Liver (tissue), 9 donors: ENCODE measurements around the gene IQCF6. TPM values are rescaled to one million over a fixed set of nuclear protein-coding genes. Genes with fewer than 3 reads are reported as not detected.

Source experiments
- DNase-seq: peaks from one replicate; pipeline ENCODE4 v3.0.0-alpha.2; 2017; ENCODE audit warnings: low spot score
- H3K27ac ChIP-seq, 2 donors: one replicate each; pipeline ENCODE4 v1.7.0; 2013; ENCODE audit warnings: inconsistent platforms in 2 of 2, low read length in 2 of 2, control low read depth in 1 of 2, low read depth in 1 of 2, mild to moderate bottlenecking in 1 of 2
- H3K27me3 ChIP-seq, 4 donors: one replicate each; pipeline versions ENCODE4 v1.6.1 to v1.7.0; 2013; ENCODE audit warnings: low read length in 3 of 4, inconsistent platforms in 1 of 4, mild to moderate bottlenecking in 1 of 4, moderate library complexity in 1 of 4; ENCODE audit not compliant: control insufficient read depth in 4 of 4, insufficient read depth in 4 of 4
- H3K36me3 ChIP-seq, 4 donors: one replicate each; pipeline versions ENCODE4 v1.6.1 to v1.7.0; 2013; ENCODE audit warnings: low read length in 3 of 4, mild to moderate bottlenecking in 3 of 4, low read depth in 1 of 4, moderate library complexity in 1 of 4; ENCODE audit not compliant: control insufficient read depth in 4 of 4, insufficient read depth in 3 of 4
- H3K4me1 ChIP-seq, 4 donors: one replicate each; pipeline versions ENCODE4 v1.6.1 to v1.7.0; 2013; ENCODE audit warnings: low read length in 3 of 4, mild to moderate bottlenecking in 3 of 4, moderate library complexity in 1 of 4; ENCODE audit not compliant: control insufficient read depth in 4 of 4, insufficient read depth in 4 of 4
- H3K4me3 ChIP-seq, 3 donors: one replicate each; pipeline versions ENCODE4 v1.6.1 to v1.7.0; 2013; ENCODE audit warnings: low read length in 3 of 3, control low read depth in 1 of 3, low read depth in 1 of 3, mild to moderate bottlenecking in 1 of 3
- H3K9ac ChIP-seq, 2 donors: one replicate each; pipeline ENCODE4 v1.7.0; 2013; ENCODE audit warnings: low read length in 2 of 2, mild to moderate bottlenecking in 2 of 2, moderate library complexity in 2 of 2, control low read depth in 1 of 2, low read depth in 1 of 2
- H3K9me3 ChIP-seq, 4 donors: one replicate each; pipeline versions ENCODE4 v1.6.1 to v1.7.0; 2013; ENCODE audit warnings: low read length in 3 of 4; ENCODE audit not compliant: control insufficient read depth in 4 of 4
- CTCF ChIP-seq: fragments of 150-350 bp; IDR thresholded peaks from 2 replicates; pipeline ENCODE4 v1.5.1; 2017; ENCODE audit warnings: improper control_type of control experiment, low read depth, low read length; ENCODE audit not compliant: missing input control
- EGR1 ChIP-seq, 2 donors: IDR thresholded peaks; 2 replicates each; pipeline ENCODE4 v1.6.1; 2016 to 2018; ENCODE audit warnings: antibody characterized with exemption in 2 of 2, low read depth in 2 of 2
- FOXA1 ChIP-seq: IDR thresholded peaks from 2 replicates; pipeline ENCODE4 v1.6.1; 2016; ENCODE audit warnings: antibody characterized with exemption
- FOXA2 ChIP-seq: IDR thresholded peaks from 2 replicates; pipeline ENCODE4 v1.6.1; 2016; ENCODE audit warnings: antibody characterized with exemption
- GABPA ChIP-seq, 2 donors: IDR thresholded peaks in 1 of 2; conservative IDR thresholded peaks in 1 of 2; 2 replicates each; pipeline ENCODE4 v1.6.1; 2016; ENCODE audit warnings: antibody characterized with exemption in 2 of 2, mild to moderate bottlenecking in 1 of 2, moderate library complexity in 1 of 2
- HNF4A ChIP-seq, 2 donors: conservative IDR thresholded peaks; 2 replicates each; pipeline ENCODE4 v1.6.1; 2016; ENCODE audit warnings: antibody characterized with exemption in 2 of 2, mild to moderate bottlenecking in 2 of 2
- HNF4G ChIP-seq: IDR thresholded peaks from 2 replicates; pipeline ENCODE4 v1.6.1; 2016; ENCODE audit warnings: antibody characterized with exemption
- JUND ChIP-seq, 2 donors: IDR thresholded peaks; 2 replicates each; pipeline ENCODE4 v1.6.1; 2016; ENCODE audit warnings: antibody characterized with exemption in 2 of 2
- NR2F2 ChIP-seq: IDR thresholded peaks from 2 replicates; pipeline ENCODE4 v1.6.1; 2016; ENCODE audit warnings: antibody characterized with exemption
- RAD21 ChIP-seq, 2 donors: IDR thresholded peaks; 2 replicates each; pipeline ENCODE4 v1.6.1; 2016; ENCODE audit warnings: antibody characterized with exemption in 2 of 2, mild to moderate bottlenecking in 2 of 2
- RXRA ChIP-seq, 2 donors: IDR thresholded peaks; 2 replicates each; pipeline ENCODE4 v1.6.1; 2017 to 2018; ENCODE audit warnings: antibody characterized with exemption in 2 of 2, mild to moderate bottlenecking in 1 of 2
- SP1 ChIP-seq: IDR thresholded peaks from 2 replicates; pipeline ENCODE4 v1.6.1; 2018; ENCODE audit warnings: antibody characterized with exemption, mild to moderate bottlenecking
- TAF1 ChIP-seq: conservative IDR thresholded peaks from 2 replicates; pipeline ENCODE4 v1.6.1; 2016; ENCODE audit warnings: antibody characterized with exemption, mild to moderate bottlenecking
- YY1 ChIP-seq: IDR thresholded peaks from 2 replicates; pipeline ENCODE4 v1.6.1; 2016; ENCODE audit warnings: antibody characterized with exemption, mild to moderate bottlenecking
- WGBS: extraction: QIAGEN DNeasy Blood & Tissue Kit; methylation state at CpG from one replicate; pipeline ENCODE4 v1.1.7; 2013; 5-methylcytosine and 5-hydroxymethylcytosine counted together
- polyA plus RNA-seq, 2 donors: library from polyadenylated mRNA; stranded (reverse) in 1 of 2; unstranded in 1 of 2; fragments of 200-250 nt in 1 of 2; fragments of >200 nt in 1 of 2; fragmentation: Nextera tagmentation in 1 of 2; extraction: Ambion mirVana in 1 of 2; gene quantifications; one replicate each; pipeline versions ENCODE4 v1.2.1 to v1.2.3, GENCODE V29; 2013 to 2015
- total RNA-seq, 2 donors: library from RNA; depleted of rRNA; stranded (reverse); fragments of >200 nt; gene quantifications; one replicate each; pipeline ENCODE4 v1.2.3, GENCODE V29; 2014
- TF ChIP-seq, protein P1 (sequence below): IDR thresholded peaks from 2 replicates; pipeline ENCODE4 v1.6.1; 2016; ENCODE audit warnings: antibody characterized with exemption, mild to moderate bottlenecking
- TF ChIP-seq, protein P2 (sequence below): IDR thresholded peaks from 2 replicates; pipeline ENCODE4 v1.6.1; 2016; ENCODE audit warnings: antibody characterized with exemption
- TF ChIP-seq, protein P3 (sequence below): IDR thresholded peaks from 2 replicates; pipeline ENCODE4 v1.6.1; 2016; ENCODE audit warnings: antibody characterized with exemption
- TF ChIP-seq, protein P4 (sequence below): IDR thresholded peaks from 2 replicates; pipeline ENCODE4 v1.6.1; 2016; ENCODE audit warnings: antibody characterized with exemption
- donor health status: healthy.
- donor health status: healthy.
- donor health status: healthy.
- donor health status: healthy.
- donor health status: healthy.

IQCF6 gene
- not detected for total RNA-seq
- polyA plus RNA-seq, result not detected

- Histone ChIP-seq H3K4me3 (no peak within 1 kb of the TSS), H3K27ac (no peak within 1 kb of the TSS), H3K4me1 (no peaks in the 10 kb centered on the region), H3K27me3 (peaks cover 0 to 5% (median 0%) of the 10 kb centered on the region in 4 donors), H3K36me3 (no peaks in the 10 kb centered on the region), H3K9me3 (no peaks in the 10 kb centered on the region), H3K9ac (no peak within 1 kb of the TSS)
- TF ChIP-seq SP1 (no peak), HNF4A (conservative IDR thresholded peaks at IDR 0.05) (no peak), GABPA (IDR thresholded peaks at IDR 0.05 in 1 of 2, conservative IDR thresholded peaks at IDR 0.05 in 1 of 2) (no peak), RAD21 (IDR thresholded peaks at IDR 0.05) (no peak), EGR1 (IDR thresholded peaks at IDR 0.05; ENCODE audit: low read depth in 2 of 2) (no peak), CTCF (no peak), NR2F2 (no peak), FOXA2 (no peak), TAF1 (no peak), FOXA1 (no peak), JUND (IDR thresholded peaks at IDR 0.05) (no peak), YY1 (no peak), HNF4G (no peak), RXRA (IDR thresholded peaks at IDR 0.05) (no peak)
- TF ChIP-seq, protein P1, sequence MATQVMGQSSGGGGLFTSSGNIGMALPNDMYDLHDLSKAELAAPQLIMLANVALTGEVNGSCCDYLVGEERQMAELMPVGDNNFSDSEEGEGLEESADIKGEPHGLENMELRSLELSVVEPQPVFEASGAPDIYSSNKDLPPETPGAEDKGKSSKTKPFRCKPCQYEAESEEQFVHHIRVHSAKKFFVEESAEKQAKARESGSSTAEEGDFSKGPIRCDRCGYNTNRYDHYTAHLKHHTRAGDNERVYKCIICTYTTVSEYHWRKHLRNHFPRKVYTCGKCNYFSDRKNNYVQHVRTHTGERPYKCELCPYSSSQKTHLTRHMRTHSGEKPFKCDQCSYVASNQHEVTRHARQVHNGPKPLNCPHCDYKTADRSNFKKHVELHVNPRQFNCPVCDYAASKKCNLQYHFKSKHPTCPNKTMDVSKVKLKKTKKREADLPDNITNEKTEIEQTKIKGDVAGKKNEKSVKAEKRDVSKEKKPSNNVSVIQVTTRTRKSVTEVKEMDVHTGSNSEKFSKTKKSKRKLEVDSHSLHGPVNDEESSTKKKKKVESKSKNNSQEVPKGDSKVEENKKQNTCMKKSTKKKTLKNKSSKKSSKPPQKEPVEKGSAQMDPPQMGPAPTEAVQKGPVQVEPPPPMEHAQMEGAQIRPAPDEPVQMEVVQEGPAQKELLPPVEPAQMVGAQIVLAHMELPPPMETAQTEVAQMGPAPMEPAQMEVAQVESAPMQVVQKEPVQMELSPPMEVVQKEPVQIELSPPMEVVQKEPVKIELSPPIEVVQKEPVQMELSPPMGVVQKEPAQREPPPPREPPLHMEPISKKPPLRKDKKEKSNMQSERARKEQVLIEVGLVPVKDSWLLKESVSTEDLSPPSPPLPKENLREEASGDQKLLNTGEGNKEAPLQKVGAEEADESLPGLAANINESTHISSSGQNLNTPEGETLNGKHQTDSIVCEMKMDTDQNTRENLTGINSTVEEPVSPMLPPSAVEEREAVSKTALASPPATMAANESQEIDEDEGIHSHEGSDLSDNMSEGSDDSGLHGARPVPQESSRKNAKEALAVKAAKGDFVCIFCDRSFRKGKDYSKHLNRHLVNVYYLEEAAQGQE, result no peak
- TF ChIP-seq, protein P2, sequence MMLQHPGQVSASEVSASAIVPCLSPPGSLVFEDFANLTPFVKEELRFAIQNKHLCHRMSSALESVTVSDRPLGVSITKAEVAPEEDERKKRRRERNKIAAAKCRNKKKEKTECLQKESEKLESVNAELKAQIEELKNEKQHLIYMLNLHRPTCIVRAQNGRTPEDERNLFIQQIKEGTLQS, result no peak
- TF ChIP-seq, protein P3, sequence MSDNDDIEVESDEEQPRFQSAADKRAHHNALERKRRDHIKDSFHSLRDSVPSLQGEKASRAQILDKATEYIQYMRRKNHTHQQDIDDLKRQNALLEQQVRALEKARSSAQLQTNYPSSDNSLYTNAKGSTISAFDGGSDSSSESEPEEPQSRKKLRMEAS, result no peak
- no peak for DNase-seq
- WGBS, result 94% methylated on average over 5 of the region's 5 CpGs
Measured at GRCh38 chr3:51779137-51779536, at the start of gene IQCF6. IQCF6 (minus strand) TSS chr3:51779237; CDS start chr3:51779224, 13 bp downstream.

DNA sequence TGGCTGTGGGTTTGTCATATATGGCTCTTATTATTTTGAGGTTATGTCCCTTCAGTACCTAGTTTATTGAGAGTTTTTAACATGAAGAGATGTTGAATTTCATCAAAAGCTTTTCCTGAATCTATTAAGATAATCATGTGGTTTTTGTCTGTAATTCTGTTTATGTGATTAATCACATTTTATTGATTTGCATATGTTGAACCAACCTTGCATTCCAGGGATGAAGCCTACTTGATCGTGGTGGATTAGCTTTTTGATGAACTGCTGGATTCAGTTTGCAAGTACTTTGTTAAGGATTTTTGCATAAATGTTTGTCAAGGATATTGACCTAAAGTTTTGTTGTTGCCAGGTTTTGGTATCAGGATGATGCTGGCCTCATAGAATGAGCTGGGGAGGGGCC lies 49.3 kb upstream of the IQCF6 start:
- H3K27ac ChIP-seq, result no peak overlapping the region
- TF ChIP-seq HNF4A (conservative IDR thresholded peaks at IDR 0.05) (no peak), NR2F2 (no peak), SP1 (no peak), FOXA2 (no peak), CTCF (no peak), RAD21 (IDR thresholded peaks at IDR 0.05) (no peak)
- TF ChIP-seq, protein P4, sequence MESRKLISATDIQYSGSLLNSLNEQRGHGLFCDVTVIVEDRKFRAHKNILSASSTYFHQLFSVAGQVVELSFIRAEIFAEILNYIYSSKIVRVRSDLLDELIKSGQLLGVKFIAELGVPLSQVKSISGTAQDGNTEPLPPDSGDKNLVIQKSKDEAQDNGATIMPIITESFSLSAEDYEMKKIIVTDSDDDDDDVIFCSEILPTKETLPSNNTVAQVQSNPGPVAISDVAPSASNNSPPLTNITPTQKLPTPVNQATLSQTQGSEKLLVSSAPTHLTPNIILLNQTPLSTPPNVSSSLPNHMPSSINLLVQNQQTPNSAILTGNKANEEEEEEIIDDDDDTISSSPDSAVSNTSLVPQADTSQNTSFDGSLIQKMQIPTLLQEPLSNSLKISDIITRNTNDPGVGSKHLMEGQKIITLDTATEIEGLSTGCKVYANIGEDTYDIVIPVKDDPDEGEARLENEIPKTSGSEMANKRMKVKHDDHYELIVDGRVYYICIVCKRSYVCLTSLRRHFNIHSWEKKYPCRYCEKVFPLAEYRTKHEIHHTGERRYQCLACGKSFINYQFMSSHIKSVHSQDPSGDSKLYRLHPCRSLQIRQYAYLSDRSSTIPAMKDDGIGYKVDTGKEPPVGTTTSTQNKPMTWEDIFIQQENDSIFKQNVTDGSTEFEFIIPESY, result no peak
- WGBS, result 59% methylated on average over 1 of the region's 1 CpG
- no peaks in the 10 kb centered on the region for H3K4me1 ChIP-seq
- no peak for DNase-seq
- H3K4me3 ChIP-seq, result no peak overlapping the region
- no peak overlapping the region for H3K9ac ChIP-seq
- no peaks in the 10 kb centered on the region for H3K27me3 ChIP-seq
- peaks cover 0 to 10% (median 4%) of the 10 kb centered on the region in 4 donors for H3K9me3 ChIP-seq
- H3K36me3 ChIP-seq, result no peaks in the 10 kb centered on the region
